Retinal pigment epithelial cell (primary cell): Measurements from ENCODE around the gene DUSP22.

Source experiments
- DNase-seq: peaks from one replicate; pipeline ENCODE4 v3.0.0-alpha.2; 2010; ENCODE audit warnings: low read depth
- H3K4me3 ChIP-seq: 2 replicates; pipeline ENCODE4 v1.5.1; 2011; ENCODE audit warnings: mild to moderate bottlenecking, low read length, control low read depth, moderate library complexity
- TF ChIP-seq, protein P1 (sequence below): conservative IDR thresholded peaks from 2 replicates; pipeline ENCODE4 v1.5.1; 2011; ENCODE audit warnings: low read depth, low read length, control low read depth, inconsistent platforms

The DUSP22 gene

GRCh38 chr6:341914-342831 is 49.9 kb downstream of the DUSP22 start:
- TF ChIP-seq, protein P1, sequence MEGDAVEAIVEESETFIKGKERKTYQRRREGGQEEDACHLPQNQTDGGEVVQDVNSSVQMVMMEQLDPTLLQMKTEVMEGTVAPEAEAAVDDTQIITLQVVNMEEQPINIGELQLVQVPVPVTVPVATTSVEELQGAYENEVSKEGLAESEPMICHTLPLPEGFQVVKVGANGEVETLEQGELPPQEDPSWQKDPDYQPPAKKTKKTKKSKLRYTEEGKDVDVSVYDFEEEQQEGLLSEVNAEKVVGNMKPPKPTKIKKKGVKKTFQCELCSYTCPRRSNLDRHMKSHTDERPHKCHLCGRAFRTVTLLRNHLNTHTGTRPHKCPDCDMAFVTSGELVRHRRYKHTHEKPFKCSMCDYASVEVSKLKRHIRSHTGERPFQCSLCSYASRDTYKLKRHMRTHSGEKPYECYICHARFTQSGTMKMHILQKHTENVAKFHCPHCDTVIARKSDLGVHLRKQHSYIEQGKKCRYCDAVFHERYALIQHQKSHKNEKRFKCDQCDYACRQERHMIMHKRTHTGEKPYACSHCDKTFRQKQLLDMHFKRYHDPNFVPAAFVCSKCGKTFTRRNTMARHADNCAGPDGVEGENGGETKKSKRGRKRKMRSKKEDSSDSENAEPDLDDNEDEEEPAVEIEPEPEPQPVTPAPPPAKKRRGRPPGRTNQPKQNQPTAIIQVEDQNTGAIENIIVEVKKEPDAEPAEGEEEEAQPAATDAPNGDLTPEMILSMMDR = no peak
- no peak overlapping the region for H3K4me3 ChIP-seq

GRCh38 chr6:342832-343179 is 50.5 kb downstream of the DUSP22 start:
- H3K4me3 ChIP-seq = no peak overlapping the region
- TF ChIP-seq, protein P1 = no peak
- no peak for DNase-seq

More at GRCh38 chr6:341914-342831, 49.9 kb downstream of the DUSP22 start:
- no peak for DNase-seq

DNA sequence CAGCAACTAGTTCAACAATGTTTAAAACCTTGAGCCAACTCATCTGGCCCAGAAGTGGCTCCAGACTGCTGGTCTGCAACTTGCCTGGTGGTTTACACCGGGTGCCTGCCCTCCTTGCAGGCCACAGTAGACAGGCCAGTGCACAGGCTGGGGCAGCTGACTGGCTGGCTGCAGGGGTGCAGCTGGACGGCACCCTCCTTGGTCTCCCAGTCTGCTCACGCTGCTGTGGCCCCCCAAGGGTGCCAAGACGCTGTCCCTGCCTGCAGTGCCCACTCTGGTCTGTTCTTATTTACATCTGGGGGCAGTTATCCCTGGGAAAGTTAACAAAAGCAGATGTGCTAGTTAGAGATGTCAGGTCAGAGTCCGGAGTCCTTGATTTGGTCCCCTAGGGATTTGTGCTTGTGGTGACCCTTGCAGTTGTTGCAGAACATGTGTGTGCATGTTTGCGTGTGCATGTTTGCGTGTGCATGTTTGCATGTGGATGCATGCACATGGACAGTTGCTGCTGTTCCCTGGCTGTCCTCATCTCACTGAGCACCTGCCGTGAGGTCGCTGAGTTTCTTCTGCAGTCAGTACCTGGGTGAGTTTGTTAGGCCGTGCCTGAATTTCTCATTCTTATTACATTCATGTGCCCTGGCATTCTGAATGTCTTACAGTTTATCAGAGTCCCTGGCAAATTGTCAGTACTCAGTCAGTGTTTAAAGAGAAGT is 51.1 kb downstream of the DUSP22 start:
- H3K4me3 ChIP-seq = no peak overlapping the region
- DNase-seq = no peak
- TF ChIP-seq, protein P1 = no peak

DNA sequence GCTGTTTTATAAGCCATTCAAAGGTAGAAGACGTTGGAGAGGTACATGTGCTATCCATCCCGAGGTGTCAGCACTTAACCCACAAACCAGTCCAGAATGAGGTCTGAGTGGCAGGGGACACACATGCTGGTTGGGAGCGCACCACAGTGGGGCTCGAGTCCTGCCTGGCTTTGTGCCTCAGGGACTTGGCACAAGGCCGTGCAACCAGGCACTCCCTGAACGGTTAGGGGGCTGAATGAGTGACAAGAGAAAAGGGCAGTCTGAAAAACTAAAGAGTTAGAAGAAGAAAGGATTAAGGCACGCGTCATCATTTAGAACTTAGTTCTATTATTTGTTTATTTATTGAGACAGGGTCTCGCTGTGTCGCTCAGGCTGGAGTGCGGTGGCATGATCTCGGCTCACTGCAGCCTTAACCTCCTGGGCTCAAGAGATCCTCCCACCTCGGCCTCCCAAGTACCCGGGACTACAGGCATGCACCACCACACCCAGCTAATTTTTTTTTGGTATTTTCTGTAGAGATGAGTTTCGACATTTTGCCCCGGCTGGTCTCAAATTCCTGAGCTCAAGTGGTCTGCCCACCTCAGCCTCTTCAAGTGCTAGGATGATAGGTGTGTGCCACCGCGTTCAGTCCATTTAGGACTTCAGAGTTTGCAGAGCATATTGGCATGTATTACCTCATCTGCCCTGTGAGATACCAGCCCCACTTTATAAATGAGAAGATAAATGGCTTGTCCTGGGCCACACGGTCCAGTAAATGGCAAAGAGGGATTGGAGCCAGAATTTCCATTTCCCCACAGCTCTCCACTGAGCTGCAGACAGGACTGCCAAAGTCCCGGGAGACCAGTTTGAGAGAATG is 51.9 kb downstream of the DUSP22 start:
- no peak for DNase-seq
- no peak overlapping the region for H3K4me3 ChIP-seq
- TF ChIP-seq, protein P1 = no peak

GRCh38 chr6:344816-345340 is 52.6 kb downstream of the DUSP22 start:
- TF ChIP-seq, protein P1 = no peak
- no peak for DNase-seq
- H3K4me3 ChIP-seq = no peak overlapping the region

DNA sequence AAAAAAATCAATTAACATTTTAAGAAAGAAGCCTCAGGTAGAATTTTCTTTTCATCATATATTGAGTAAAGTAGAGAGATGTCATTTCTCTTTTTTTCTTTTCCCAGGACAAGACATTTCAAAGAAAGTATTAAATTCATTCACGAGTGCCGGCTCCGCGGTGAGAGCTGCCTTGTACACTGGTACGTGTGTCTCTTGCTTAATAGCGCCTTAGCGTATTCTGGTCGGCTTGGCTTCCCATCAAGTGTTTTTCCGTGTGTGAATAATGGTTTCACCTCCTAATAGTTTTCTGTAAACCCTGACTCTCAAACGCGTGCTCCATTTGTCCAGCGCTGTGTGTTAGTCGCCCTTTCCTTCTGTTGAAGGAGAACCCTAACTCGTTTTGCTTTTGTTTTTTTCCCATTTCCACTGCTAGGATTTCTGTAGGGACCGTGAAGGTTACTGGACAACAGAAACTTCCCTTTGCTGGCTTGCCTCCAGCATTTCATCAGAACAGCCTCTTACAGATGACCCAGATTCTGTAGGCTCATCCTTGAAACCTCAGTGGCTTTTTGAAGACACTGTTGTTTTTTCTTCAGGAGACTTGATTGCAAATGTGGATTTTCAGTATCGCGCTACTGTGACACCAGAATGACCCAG is 53.6 kb downstream of the DUSP22 start:
- no peak overlapping the region for H3K4me3 ChIP-seq
- TF ChIP-seq, protein P1 = no peak
- no peak for DNase-seq
